Ovary (tissue), 9 donors: ENCODE results near the gene BICRAL. TPM values are rescaled to one million over a fixed set of nuclear protein-coding genes. Genes with fewer than 3 reads are reported as not detected.

Experiments
- DNase-seq, 5 donors: peaks; one replicate each; pipeline ENCODE4 v3.0.0-alpha.2; 2019 to 2020
- H3K27ac ChIP-seq, 2 donors: fragments of 200-600 bp; one replicate each; pipeline versions ENCODE4 v1.5.1 to v1.8.0; 2019 to 2022
- H3K27me3 ChIP-seq: fragments of 200-600 bp; one replicate; pipeline ENCODE4 v1.8.0; 2022
- H3K36me3 ChIP-seq: fragments of 200-600 bp; sonication (generic); one replicate; pipeline ENCODE4 v1.5.1; 2019
- H3K4me1 ChIP-seq: one replicate; pipeline ENCODE4 v1.8.1; 2013; ENCODE audit warnings: mild to moderate bottlenecking, moderate library complexity; ENCODE audit not compliant: insufficient read depth
- H3K4me3 ChIP-seq: fragments of 200-600 bp; sonication (generic); one replicate; pipeline ENCODE4 v1.5.1; 2017
- H3K9me3 ChIP-seq, 2 donors: fragments of 200-600 bp in 1 of 2; sonication (generic) in 1 of 2; one replicate each; pipeline versions ENCODE4 v1.5.1 to v1.8.1; 2013 to 2019; ENCODE audit warnings: mild to moderate bottlenecking in 1 of 2, moderate library complexity in 1 of 2
- EP300 ChIP-seq: sonication (generic); formaldehyde crosslinking; IDR thresholded peaks from one replicate; pipeline ENCODE4 v1.6.1; 2017; ENCODE audit warnings: antibody characterized with exemption
- POLR2A ChIP-seq: fragments of 450-650 bp; IDR thresholded peaks from one replicate; pipeline ENCODE4 v1.6.1; 2017; ENCODE audit warnings: antibody characterized with exemption, mild to moderate bottlenecking, moderate library complexity
- WGBS, 3 donors: extraction: QIAGEN DNeasy Blood & Tissue Kit in 1 of 3; methylation state at CpG; one replicate each; pipeline versions ENCODE4 v1.1.5 to v1.1.7; 2013 to 2017; 5-methylcytosine and 5-hydroxymethylcytosine counted together
- intact Hi-C, 4 donors: fragments of 100-400 bp; cut with DNase I; formaldehyde crosslinking; loops; one replicate each; pipeline versions ENCODE4 v1.11.0 to v1.15.1; 2022 to 2023
- polyA plus RNA-seq, 2 donors: library from polyadenylated mRNA; stranded (reverse); fragments of 200-250 nt in 1 of 2; fragments of 350-450 nt in 1 of 2; fragmentation: Illumina TruSeq in 1 of 2; extraction: RNeasy Lipid Tissue Mini Kit (QIAGEN cat#74804) in 1 of 2; gene quantifications; one replicate each; pipeline ENCODE4 v1.2.3, GENCODE V29; 2013 to 2014
- total RNA-seq, 7 donors: library from RNA; depleted of rRNA in 2 of 7; stranded (reverse); fragments of >200 nt in 2 of 7; fragmentation: NEBNext Ultra II Directional in 3 of 7; extraction: Animal tissue kit (Norgen Biotek cat#: 25700) in 3 of 7; gene quantifications; one replicate each; pipeline versions ENCODE4 v1.1.0 to v1.2.4, GENCODE V29; 2016 to 2023
- TF ChIP-seq, protein P1 (sequence below), 3 donors: fragments of 450-650 bp in 2 of 3; fragments of 200-600 bp in 1 of 3; IDR thresholded peaks; one replicate each; pipeline versions ENCODE4 v1.5.1 to v1.8.0; 2016 to 2022; ENCODE audit warnings: antibody characterized with exemption in 3 of 3, mild to moderate bottlenecking in 1 of 3
- donor health status: DM: no; HTN: no; CAD: no; lungs with moderate emphysema.
- donor health status: DM: no; HTN: no; CAD: no.
- donor health status: Bipolar disorder and iron deficiency.
- donor health status: DM: yes; HTN: yes; CAD: no.
- donor health status: DM: no; HTN: no; CAD: no.
- donor health status: DM: yes; HTN: yes; CAD: no.

BICRAL gene
- total and polyA plus RNA-seq, 9 donors, result 10.5 to 27.1 (median 24.9) TPM

DNA sequence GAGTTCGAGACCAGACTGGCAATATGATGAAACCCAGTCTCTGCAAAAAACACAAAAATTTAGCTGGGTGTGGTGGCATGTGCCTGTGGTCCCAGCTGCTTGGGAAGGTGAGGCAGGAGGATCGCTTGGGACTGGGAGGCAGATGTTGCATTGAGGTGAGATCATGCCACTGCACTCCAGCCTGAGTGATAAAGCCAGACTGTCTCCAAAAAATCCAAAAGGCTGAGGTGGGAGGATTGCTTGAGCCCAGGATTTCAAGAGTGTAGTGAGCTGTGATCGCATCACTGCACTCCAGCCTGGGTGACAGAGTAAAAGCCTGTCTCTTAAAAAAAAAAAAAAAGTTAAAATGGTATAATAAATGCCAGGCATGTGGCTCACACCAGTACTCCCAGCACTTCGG, 132.7 kb downstream of the BICRAL start:
- 69 to 72% (median 70%) methylated on average over 4 of the region's 4 CpGs for WGBS, 3 donors
- no peaks in the 10 kb centered on the region for H3K9me3 ChIP-seq
- no peaks in the 10 kb centered on the region for H3K36me3 ChIP-seq
- no peak overlapping the region for H3K4me3 ChIP-seq
- H3K27me3 ChIP-seq, result no peaks in the 10 kb centered on the region
- H3K27ac ChIP-seq, result no peak overlapping the region
- H3K4me1 ChIP-seq, result peaks cover 4% of the 10 kb centered on the region
- intact Hi-C loops, result loop anchor here in 1 of 4 donors (10.0 kb wide), 1 partner anchor 50 kb away; the partner anchor contains the start of gene GNMT
- TF ChIP-seq EP300 (no peak), POLR2A (no peak)
- TF ChIP-seq, protein P1, sequence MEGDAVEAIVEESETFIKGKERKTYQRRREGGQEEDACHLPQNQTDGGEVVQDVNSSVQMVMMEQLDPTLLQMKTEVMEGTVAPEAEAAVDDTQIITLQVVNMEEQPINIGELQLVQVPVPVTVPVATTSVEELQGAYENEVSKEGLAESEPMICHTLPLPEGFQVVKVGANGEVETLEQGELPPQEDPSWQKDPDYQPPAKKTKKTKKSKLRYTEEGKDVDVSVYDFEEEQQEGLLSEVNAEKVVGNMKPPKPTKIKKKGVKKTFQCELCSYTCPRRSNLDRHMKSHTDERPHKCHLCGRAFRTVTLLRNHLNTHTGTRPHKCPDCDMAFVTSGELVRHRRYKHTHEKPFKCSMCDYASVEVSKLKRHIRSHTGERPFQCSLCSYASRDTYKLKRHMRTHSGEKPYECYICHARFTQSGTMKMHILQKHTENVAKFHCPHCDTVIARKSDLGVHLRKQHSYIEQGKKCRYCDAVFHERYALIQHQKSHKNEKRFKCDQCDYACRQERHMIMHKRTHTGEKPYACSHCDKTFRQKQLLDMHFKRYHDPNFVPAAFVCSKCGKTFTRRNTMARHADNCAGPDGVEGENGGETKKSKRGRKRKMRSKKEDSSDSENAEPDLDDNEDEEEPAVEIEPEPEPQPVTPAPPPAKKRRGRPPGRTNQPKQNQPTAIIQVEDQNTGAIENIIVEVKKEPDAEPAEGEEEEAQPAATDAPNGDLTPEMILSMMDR (IDR thresholded peaks at IDR 0.05), result no peak
- DNase-seq, result no peak

DNA sequence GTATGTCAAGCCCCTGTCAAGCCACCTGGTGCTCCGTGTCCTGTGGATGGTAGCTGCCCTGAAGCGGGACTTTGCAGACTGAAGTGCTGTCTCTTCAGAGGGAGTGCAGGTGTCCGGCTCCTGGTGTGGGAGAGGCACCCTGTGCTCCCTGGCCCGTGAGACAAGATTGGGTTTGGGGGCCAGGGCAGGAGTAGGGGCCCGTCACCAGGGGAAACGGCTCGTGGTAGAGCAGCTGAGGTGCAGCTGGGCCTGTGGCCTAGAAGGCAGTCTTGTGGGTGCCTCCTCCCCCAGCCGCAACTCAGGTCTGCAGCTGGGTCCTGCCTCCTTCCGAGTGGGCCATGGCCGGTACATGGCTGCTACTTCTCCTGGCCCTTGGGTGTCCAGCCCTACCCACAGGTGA, 133.9 kb downstream of the BICRAL start, which contains the start of gene PTCRA:
TSS of gene PTCRA (plus strand) at position 322 of the 400 bp plus-strand sequence. CDS start at position 339, 17 bp downstream.
- Histone ChIP-seq H3K36me3 (no peaks in the 10 kb centered on the region), H3K27me3 (no peaks in the 10 kb centered on the region), H3K27ac (no peak within 1 kb of the TSS), H3K4me3 (no peak within 1 kb of the TSS), H3K4me1 (peaks cover 4% of the 10 kb centered on the region), H3K9me3 (no peaks in the 10 kb centered on the region)
- TF ChIP-seq, protein P1 (IDR thresholded peaks at IDR 0.05), result no peak
- TF ChIP-seq POLR2A (no peak), EP300 (no peak)
- DNase-seq, result no peak
- WGBS, 3 donors, result 71 to 79% (median 77%) methylated on average over 10 of the region's 10 CpGs
- intact Hi-C loops, result loop anchor here in 2 of 4 donors (5.0 to 10.0 kb wide), 2 partner anchors 49 to 232 kb away; partner anchors contain the start of gene GNMT (in 1 of the 2)

DNA sequence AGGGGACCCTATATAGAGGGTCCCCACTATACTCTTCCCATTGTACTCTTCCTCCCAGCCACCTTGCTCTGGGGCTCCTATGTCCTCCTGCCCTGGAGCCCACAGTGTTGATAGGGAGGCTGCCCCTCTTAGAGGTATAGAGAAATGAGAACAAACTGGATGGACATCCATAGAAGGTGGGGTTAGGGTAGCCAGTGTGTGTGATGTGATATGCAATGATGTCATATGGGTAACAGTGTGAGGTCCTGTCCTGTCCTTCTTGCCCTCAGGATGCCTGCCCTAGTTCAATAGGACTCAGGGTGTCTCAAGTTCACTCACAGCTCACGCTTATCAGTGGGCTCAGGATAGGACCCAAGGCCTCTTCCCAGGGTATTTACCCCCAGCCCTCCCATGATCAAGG, 134.4 kb downstream of the BICRAL start:
- Histone ChIP-seq H3K27me3 (no peaks in the 10 kb centered on the region), H3K9me3 (no peaks in the 10 kb centered on the region), H3K36me3 (no peaks in the 10 kb centered on the region), H3K4me3 (no peak overlapping the region), H3K4me1 (peaks cover 3% of the 10 kb centered on the region), H3K27ac (no peak overlapping the region)
- DNase-seq, result no peak
- intact Hi-C loops, result loop anchor here in 2 of 4 donors (5.0 to 10.0 kb wide), 2 partner anchors 49 to 231 kb away; partner anchors contain the start of gene GNMT (in 1 of the 2)
- WGBS, 3 donors, result 82 to 93% (median 84%) methylated on average over 1 of the region's 1 CpG
- TF ChIP-seq, protein P1 (IDR thresholded peaks at IDR 0.05), result no peak
- TF ChIP-seq POLR2A (no peak), EP300 (no peak)

Other genes starting within 250 kb of the BICRAL start
- 10 to 100 TPM; 17.5 to 29.2 (median 24.1) TPM for gene UBR2, start 218.0 kb upstream of the BICRAL start, total RNA-seq
- gene UBR2, start 218.0 kb upstream of the BICRAL start, polyA plus RNA-seq, result 10 to 100 TPM; 10.2 to 14.4 TPM
- 1 to 10 TPM in 5 of 7 donors, under 1 TPM in 2; 0.80 to 6.8 (median 4.2) TPM for gene PRPH2, start 59.5 kb upstream of the BICRAL start, total RNA-seq
- 1 to 10 TPM; 2.0 to 2.8 TPM for gene PRPH2, start 59.5 kb upstream of the BICRAL start, polyA plus RNA-seq
- gene TBCC, start 35.9 kb upstream of the BICRAL start, total RNA-seq, result 10 to 100 TPM; 15.2 to 18.7 (median 16.7) TPM
- 10 to 100 TPM; 14.1 to 15.4 TPM for gene TBCC, start 35.9 kb upstream of the BICRAL start, polyA plus RNA-seq
- 10 to 100 TPM; 60.1 to 77.9 (median 68.1) TPM for gene RPL7L1, start 97.6 kb downstream of the BICRAL start, total RNA-seq
- gene RPL7L1, start 97.6 kb downstream of the BICRAL start, polyA plus RNA-seq, result 10 to 100 TPM; 48.6 to 97.8 TPM
- gene PTCRA, start 134.0 kb downstream of the BICRAL start, total RNA-seq, result under 1 TPM in 1 of 7 donors, not detected in 6; 0.55 TPM
- not detected for gene PTCRA, start 134.0 kb downstream of the BICRAL start, polyA plus RNA-seq
- 10 to 100 TPM; 25.3 to 61.2 (median 44.5) TPM for gene CNPY3, start 147.4 kb downstream of the BICRAL start, total RNA-seq
- 10 to 100 TPM; 36.8 to 40.0 TPM for gene CNPY3, start 147.4 kb downstream of the BICRAL start, polyA plus RNA-seq
- 1 to 10 TPM in 4 of 7 donors, under 1 TPM in 3; 0.57 to 2.7 (median 1.3) TPM for gene GNMT, start 178.7 kb downstream of the BICRAL start, total RNA-seq
- 1 to 10 TPM in 1 of 2 donors, under 1 TPM in 1; 0.35 to 1.1 TPM for gene GNMT, start 178.7 kb downstream of the BICRAL start, polyA plus RNA-seq
- gene PEX6, start 197.1 kb downstream of the BICRAL start, total RNA-seq, result 10 to 100 TPM; 23.1 to 41.0 (median 29.8) TPM
- 10 to 100 TPM in 1 of 2 donors, 1 to 10 TPM in 1; 8.8 to 30.2 TPM for gene PEX6, start 197.1 kb downstream of the BICRAL start, polyA plus RNA-seq
- gene PPP2R5D, start 202.5 kb downstream of the BICRAL start, total RNA-seq, result 10 to 100 TPM; 20.4 to 40.5 (median 34.1) TPM
- gene PPP2R5D, start 202.5 kb downstream of the BICRAL start, polyA plus RNA-seq, result 10 to 100 TPM; 30.4 to 78.1 TPM
- 10 to 100 TPM; 48.2 to 69.8 (median 60.1) TPM for gene MEA1, start 231.9 kb downstream of the BICRAL start, total RNA-seq
- 10 to 100 TPM; 75.9 to 95.1 TPM for gene MEA1, start 231.9 kb downstream of the BICRAL start, polyA plus RNA-seq
- gene KLHDC3, start 232.2 kb downstream of the BICRAL start, total RNA-seq, result 10 to 100 TPM; 40.9 to 78.8 (median 55.1) TPM
- gene KLHDC3, start 232.2 kb downstream of the BICRAL start, polyA plus RNA-seq, result 10 to 100 TPM; 72.1 to 90.9 TPM
- gene RRP36, start 239.6 kb downstream of the BICRAL start, total RNA-seq, result 10 to 100 TPM; 24.7 to 50.4 (median 36.0) TPM
- gene RRP36, start 239.6 kb downstream of the BICRAL start, polyA plus RNA-seq, result 10 to 100 TPM; 23.6 to 58.7 TPM